Stimulated activated CD4-positive, alpha-beta T cell treated with anti-CD3 and anti-CD28 coated beads, Interleukin-12 subunit alpha, Interleukin-12 subunit beta, amount 100 ng/mL, for 4 hours (primary cell): ENCODE measurements around the gene TSFM.

ENCODE experiments used
- DNase-seq: peaks from one replicate; pipeline ENCODE4 v3.0.0-alpha.2; 2020

The TSFM gene

GRCh38 chr12:57749061-57749460 lies 33.5 kb upstream of the TSFM start:
- DNase-seq: no peak

DNA sequence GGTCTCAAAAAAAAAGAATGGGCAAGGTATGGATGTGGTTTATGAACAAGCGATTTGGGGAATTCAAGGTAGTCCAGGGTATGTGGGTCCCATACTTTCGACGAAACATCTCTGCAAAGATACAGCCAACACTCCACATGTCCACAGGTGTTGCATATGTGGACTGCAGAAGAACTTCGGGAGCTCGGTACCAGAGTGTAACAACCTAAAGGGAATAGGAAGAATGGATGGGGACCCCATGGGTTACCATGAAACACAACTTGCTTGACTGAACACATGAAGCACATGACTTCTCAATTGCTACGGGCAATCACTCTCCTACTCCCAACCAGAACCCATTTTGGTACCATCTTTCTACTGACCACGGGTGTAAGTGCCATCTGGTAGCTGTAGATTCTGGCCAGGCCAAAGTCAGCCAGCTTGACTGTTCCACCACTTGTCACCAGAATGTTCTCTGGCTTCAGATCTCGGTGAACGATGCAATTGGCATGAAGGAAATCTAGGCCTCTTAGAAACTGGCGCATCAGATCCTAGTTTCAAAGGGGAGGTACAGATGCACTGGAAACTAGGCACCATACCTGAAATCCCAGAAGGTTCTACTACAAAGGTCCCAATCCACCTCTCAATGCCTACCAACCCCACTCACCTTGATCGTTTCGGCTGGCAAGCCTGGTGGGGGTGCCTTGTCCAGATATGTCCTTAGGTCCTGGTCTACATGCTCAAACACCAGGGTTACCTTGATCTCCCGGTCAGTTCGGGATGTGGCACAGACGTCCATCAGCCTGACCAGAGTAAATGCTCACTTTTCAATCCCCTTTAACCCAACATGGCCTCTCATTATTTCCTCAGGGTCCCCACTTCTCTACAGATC lies 31.8 kb upstream of the TSFM start:
- DNase-seq: no peak

- no peak for DNase-seq
Observed at GRCh38 chr12:57751432-57751787, 31.2 kb upstream of the TSFM start.

- peak; percentile 95 for DNase-seq
Observed at GRCh38 chr12:57751788-57752667, 30.6 kb upstream of the TSFM start, which contains the start of gene CDK4. CDK4 (minus strand) TSS chr12:57752310; CDS start chr12:57751717, 593 bp downstream.

DNA sequence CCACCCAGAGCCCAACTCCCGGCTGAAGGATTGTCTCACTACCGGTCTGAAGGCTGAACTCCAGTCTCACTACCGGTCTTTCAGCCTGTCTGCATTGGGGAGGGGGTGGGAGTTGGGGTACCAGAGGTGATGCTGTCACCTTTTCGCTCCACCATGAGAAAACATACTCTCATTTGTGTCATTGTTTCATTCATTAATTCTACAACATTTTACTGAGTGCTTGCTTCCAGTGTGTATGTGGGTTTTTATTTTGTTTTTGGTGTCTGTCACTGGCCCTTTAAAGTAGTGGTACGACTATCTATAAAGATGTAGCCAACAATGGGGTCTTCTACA lies 30.0 kb upstream of the TSFM start:
- DNase-seq: no peak

DNA sequence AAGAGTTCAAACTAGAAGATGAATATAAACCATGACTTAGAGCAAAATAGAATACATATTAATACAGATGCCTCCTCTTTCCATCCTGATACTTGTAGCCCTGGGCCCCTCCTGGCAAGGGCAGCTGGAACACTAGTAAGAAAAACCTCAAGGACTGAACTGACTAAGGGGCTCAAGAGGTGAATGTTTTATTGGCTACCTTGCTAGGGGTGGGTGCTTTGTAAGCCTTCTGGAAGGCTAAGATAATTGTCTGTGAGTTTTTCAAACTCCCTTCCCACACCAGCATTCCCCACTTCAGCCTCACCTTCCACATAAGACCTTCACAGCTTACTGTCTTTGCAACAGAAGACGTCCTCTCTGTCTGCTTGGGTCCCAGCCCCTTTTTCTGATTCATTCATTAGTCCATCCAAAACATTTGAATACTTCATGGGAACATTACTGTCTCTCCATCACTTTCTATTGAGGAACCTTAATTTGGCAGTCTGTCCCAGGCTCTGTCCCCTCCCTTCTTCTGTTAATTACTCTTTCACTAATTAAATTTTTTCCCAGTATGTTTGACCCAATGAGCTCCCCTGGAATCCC lies 28.7 kb upstream of the TSFM start:
- no peak for DNase-seq

GRCh38 chr12:57754411-57755193 lies 28.0 kb upstream of the TSFM start, which contains the start of gene MARCHF9:
MARCHF9 (plus strand) TSS chr12:57755103; CDS start chr12:57755529, 426 bp downstream.
- peak; percentile 83 for DNase-seq

- no peak for DNase-seq
Observed at GRCh38 chr12:57755194-57755453, 27.5 kb upstream of the TSFM start.

DNA sequence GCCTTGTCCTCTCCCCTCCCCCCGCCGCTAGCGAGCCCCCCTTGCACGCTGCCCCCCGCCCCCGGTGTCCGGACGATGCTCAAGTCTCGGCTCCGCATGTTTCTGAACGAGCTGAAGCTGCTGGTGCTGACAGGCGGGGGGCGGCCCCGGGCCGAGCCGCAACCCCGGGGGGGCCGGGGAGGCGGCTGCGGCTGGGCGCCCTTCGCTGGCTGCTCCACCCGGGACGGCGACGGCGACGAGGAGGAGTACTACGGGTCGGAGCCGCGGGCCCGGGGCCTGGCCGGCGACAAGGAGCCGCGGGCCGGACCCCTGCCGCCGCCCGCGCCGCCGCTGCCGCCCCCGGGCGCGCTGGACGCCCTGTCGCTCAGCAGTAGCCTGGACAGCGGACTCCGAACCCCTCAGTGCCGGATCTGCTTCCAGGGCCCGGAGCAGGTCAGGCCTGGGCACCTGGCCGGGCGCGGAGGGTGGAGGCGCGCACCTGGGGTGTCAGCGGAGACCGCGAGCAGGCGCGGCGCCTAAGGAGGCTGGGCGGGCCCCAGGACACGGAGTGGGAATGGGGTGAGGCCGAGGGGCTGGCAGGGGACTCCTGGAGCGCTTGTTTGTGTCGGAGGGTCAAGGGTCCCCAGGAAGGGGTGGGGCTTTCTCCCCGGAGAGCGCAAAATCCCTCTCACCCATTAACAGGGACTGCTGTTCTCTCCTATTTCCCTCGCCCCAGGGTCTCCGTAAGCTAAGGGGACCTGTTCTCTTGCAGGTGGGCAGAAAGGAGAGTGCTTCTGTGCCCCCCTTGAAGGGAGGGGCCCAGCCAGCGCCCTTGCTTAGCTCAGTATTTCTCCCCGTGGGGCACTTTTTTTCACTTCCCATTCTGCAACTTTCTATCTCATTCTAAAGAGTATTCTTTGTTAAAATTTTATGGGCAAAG lies 26.9 kb upstream of the TSFM start:
- peak; percentile 35 for DNase-seq

- DNase-seq: peak; percentile 68
Observed at GRCh38 chr12:57756406-57757341, 25.9 kb upstream of the TSFM start.

DNA sequence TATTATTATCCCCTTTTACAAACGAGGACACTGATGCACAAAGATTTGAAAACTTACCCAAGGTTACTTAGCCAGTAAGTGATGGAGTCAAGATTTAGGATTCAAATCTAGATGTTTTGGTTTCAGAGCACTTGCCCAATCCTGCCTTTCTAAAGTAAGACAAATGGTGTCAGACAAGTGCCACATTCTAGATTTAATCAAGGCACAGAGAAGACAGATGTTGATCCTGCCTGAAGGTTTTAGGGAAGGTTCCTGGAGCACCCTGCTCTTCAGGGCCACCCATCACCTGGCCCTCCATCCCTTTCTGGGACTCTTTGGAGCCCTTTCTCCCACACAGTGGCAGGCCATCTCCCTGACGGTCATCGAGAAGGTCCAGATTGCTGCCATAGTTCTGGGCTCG lies 24.8 kb upstream of the TSFM start:
- no peak for DNase-seq

DNA sequence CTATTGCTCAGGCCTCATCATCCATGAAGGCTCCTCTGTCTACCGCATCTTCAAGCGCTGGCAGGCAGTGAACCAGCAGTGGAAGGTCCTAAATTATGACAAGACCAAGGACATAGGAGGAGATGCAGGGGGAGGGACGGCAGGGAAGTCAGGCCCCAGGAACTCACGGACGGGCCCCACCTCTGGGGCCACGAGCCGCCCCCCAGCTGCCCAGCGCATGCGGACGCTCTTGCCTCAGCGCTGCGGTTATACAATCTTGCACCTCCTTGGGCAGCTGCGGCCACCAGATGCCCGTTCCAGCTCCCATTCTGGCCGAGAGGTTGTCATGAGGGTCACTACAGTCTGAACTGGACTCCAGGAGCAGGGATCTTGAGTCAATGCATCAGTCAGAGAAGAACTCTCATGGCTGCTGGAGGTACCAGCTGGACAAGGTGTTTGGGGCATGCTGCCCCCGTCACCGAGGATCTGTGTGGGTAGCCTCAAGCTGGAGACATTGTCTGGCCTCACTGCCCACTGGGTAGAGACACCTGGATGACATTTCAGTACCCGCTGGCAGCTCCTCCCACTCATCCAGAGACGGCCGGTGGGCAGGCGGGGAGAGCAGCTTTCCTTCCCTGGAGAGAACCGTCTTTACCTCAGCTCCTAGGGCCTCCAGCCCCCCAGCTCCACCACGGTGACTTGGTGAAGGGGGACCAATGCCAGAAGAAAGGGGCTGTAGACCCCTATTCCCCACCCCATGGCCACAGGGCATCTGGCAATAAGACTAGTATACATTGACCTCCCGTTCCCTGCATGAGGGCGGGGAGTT lies 23.8 kb upstream of the TSFM start:
- no peak for DNase-seq

- peak; percentile 36 for DNase-seq
Observed at GRCh38 chr12:57759360-57759980, 23.1 kb upstream of the TSFM start.

GRCh38 chr12:57760347-57760982 lies 22.1 kb upstream of the TSFM start:
- no peak for DNase-seq

DNA sequence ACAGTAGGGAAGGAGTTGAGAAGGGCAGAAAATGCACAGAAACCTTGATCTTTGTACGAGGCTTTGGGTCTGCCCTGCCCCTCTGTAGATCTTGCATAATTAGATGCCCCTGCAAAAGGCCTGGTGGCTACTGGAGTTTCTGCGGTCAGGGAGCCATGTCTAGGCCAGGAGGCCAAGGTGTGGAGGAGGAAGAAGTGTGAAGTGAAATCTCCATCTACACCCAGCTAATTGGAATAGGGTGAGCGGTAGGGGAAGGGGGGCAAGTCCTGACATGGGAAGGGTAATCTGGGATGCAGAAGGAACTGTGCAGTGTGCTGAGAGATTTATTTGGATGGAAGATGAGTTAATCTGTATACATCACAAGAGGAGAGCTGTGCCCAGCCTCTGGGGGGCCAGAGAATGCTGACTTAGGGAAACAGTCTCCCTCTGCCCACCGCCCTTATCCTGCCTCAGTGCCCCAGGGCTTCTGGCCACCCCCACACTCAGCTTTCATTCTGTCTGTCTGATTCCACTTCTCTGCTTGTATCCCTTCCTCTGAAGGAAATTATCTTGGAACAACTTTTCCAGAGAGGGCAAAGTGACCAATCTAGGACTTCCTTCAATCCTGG lies 21.1 kb upstream of the TSFM start:
- DNase-seq: no peak

DNA sequence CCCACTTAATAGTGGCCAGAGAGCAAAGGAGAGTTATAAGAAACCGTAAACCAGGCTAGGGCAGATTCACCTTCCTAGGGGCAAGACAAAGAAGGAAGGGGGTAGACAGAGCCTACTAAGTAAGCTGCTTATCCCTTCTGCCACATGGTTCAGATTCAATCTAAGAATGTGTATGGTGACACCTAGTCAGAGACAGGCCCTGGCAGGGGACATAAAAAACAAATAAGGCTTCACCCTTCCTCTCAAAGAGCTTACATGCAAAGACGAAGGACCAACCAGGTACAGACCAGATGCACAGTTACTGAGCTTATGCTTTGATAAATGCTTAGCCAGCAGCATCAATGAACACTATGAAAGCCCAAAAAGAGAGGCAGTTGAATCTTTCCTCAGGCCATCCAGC lies 20.1 kb upstream of the TSFM start:
- DNase-seq: no peak

GRCh38 chr12:57763881-57764661 lies 18.5 kb upstream of the TSFM start:
- DNase-seq: no peak

- peak; percentile 34 for DNase-seq
Observed at GRCh38 chr12:57764662-57765002, 18.0 kb upstream of the TSFM start.
